GM12801 (cell line): ENCODE data around the gene FIGNL1.

Source experiments
- CTCF ChIP-seq: IDR thresholded peaks from one replicate; pipeline ENCODE4 v1.5.1; 2011; ENCODE audit warnings: control low read depth; ENCODE audit not compliant: insufficient read length; ENCODE audit errors: extremely low read depth

Gene FIGNL1

GRCh38 chr7:50415844-50416364, 34.2 kb downstream of the FIGNL1 start:
- no peak for TF ChIP-seq CTCF

- no peak for TF ChIP-seq CTCF
These were observed 36.6 kb downstream of the FIGNL1 start for GRCh38 chr7:50413561-50413960.

- no peak for TF ChIP-seq CTCF
These were observed 37.2 kb downstream of the FIGNL1 start for GRCh38 chr7:50412973-50413372.

DNA sequence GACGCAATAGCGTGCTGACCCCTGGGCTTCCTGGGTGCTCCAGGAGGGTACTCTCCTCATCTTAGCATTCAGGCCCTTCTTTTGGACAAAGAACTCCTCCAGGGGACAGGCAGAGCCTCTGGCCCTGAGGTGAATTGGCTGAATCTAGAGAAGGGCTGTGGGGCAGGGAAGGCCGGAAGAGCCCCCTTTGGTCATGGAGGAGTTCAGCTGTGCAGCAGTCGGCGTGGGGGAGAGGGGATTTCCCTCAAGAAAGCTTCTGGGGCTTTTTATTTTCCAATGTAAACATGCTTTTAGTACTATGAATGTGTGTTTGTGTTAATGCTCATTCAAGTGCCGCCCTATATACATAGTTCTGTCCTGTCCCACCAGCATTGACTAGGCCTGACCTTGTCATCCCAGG, 38.8 kb downstream of the FIGNL1 start:
- TF ChIP-seq CTCF, result no peak

GRCh38 chr7:50409856-50410745, 40.0 kb downstream of the FIGNL1 start:
- TF ChIP-seq CTCF, result no peak

DNA sequence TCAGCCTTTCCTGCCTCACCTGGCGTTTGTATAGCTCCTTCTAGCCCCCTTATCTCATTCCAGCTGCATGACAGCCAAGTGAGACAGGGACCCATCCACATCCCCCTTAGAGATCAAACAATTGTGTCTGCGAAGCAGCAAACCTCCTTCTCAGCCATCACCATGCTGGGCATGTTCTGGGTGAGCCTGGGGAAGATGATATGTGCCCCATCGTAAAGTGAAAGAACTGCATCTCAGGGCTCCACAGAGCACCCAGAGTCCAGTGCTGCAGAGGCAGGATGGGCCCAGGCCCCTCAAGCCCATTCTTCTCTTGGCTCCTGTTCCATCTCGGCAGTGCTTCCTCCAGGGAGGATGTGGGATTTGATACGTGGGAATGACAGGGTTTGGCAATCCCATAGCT, 43.2 kb downstream of the FIGNL1 start:
- TF ChIP-seq CTCF, result no peak

- no peak for TF ChIP-seq CTCF
These were observed 44.9 kb downstream of the FIGNL1 start for GRCh38 chr7:50405221-50405620.
